Endothelial cell of umbilical vein (primary cell): ENCODE data around the gene UBE2D2.

Experiments
- CTCF ChIP-seq, 2 donors: IDR thresholded peaks; 1 replicate in 1 of 2; 2 replicates in 1 of 2; pipeline ENCODE4 v1.5.1; 2011; ENCODE audit warnings: low read length in 2 of 2, mild to moderate bottlenecking in 2 of 2, moderate library complexity in 2 of 2, control low read depth in 1 of 2, inconsistent platforms in 1 of 2, low read depth in 1 of 2; ENCODE audit not compliant: insufficient read depth in 1 of 2; ENCODE audit errors: extremely low read depth in 1 of 2
- EZH2 ChIP-seq: IDR thresholded peaks from 2 replicates; pipeline ENCODE4 v1.6.1; 2012; ENCODE audit warnings: borderline replicate concordance, low read depth, mild to moderate bottlenecking, moderate library complexity, low read length, inconsistent platforms; ENCODE audit not compliant: severe bottlenecking
- POLR2A ChIP-seq: IDR thresholded peaks from 2 replicates; pipeline ENCODE4 v1.6.1; 2012; ENCODE audit warnings: low read depth, mild to moderate bottlenecking, control low read depth, low read length
- POLR2AphosphoS5 ChIP-seq: IDR thresholded peaks from 2 replicates; pipeline ENCODE4 v1.6.1; 2012; ENCODE audit warnings: low read depth, mild to moderate bottlenecking, control low read depth, low read length, moderate library complexity; ENCODE audit not compliant: insufficient read depth

- no peak for TF ChIP-seq CTCF (IDR thresholded peaks at IDR 0.05; ENCODE audit: extremely low read depth in 1 of 2, insufficient read depth in 1 of 2, low read depth in 1 of 2, low read length in 2 of 2)
- peak; percentile 19 for TF ChIP-seq POLR2AphosphoS5
- TF ChIP-seq EZH2: no peak
- no peak for TF ChIP-seq POLR2A
These were observed 110.1 kb downstream of the UBE2D2 start for GRCh38 chr5:139671096-139671841.
